Lung (tissue), 16 donors: ENCODE measurements around the gene MYH3. TPM values are rescaled to one million over a fixed set of nuclear protein-coding genes. Genes with fewer than 3 reads are reported as not detected.

Experiments used
- ATAC-seq: fragments of 200-7000 bp; cut with Tn5 transposase; one replicate; pipeline ENCODE4 v1.9.1; 2020; ENCODE audit warnings: moderate number of reproducible peaks; ENCODE audit not compliant: insufficient read depth, low FRiP score
- DNase-seq, 3 donors: peaks; one replicate each; pipeline ENCODE4 v3.0.0-alpha.2; 2013 to 2017
- H3K27ac ChIP-seq, 2 donors: one replicate each; pipeline ENCODE4 v1.5.1; 2013; ENCODE audit warnings: mild to moderate bottlenecking in 2 of 2, moderate library complexity in 2 of 2, control low read depth in 1 of 2, inconsistent platforms in 1 of 2, low read depth in 1 of 2, low read length in 1 of 2
- H3K27me3 ChIP-seq, 3 donors: one replicate each; pipeline ENCODE4 v1.5.1; 2013; ENCODE audit warnings: low read length in 2 of 3; ENCODE audit not compliant: control insufficient read depth in 3 of 3, insufficient read depth in 3 of 3
- H3K36me3 ChIP-seq, 4 donors: one replicate each; pipeline ENCODE4 v1.5.1; 2013; ENCODE audit warnings: low read length in 4 of 4, mild to moderate bottlenecking in 1 of 4, moderate library complexity in 1 of 4; ENCODE audit not compliant: control insufficient read depth in 4 of 4, insufficient read depth in 4 of 4
- H3K4me1 ChIP-seq, 5 donors: one replicate each; pipeline ENCODE4 v1.5.1; 2013; ENCODE audit warnings: low read length in 5 of 5, mild to moderate bottlenecking in 2 of 5, moderate library complexity in 1 of 5; ENCODE audit not compliant: control insufficient read depth in 5 of 5, insufficient read depth in 5 of 5
- H3K4me3 ChIP-seq: one replicate; pipeline ENCODE4 v1.5.1; 2013; ENCODE audit warnings: mild to moderate bottlenecking, control low read depth, moderate library complexity
- H3K9ac ChIP-seq, 2 donors: one replicate each; pipeline ENCODE4 v1.5.1; 2013; ENCODE audit warnings: low read length in 2 of 2, control low read depth in 1 of 2; ENCODE audit not compliant: insufficient read depth in 1 of 2
- H3K9me3 ChIP-seq, 4 donors: one replicate each; pipeline ENCODE4 v1.5.1; 2013; ENCODE audit warnings: low read length in 3 of 4, mild to moderate bottlenecking in 1 of 4, moderate library complexity in 1 of 4; ENCODE audit not compliant: control insufficient read depth in 4 of 4, insufficient read depth in 3 of 4
- CTCF ChIP-seq: IDR thresholded peaks from 2 replicates; pipeline ENCODE4 v1.5.1; 2012; ENCODE audit warnings: mild to moderate bottlenecking; ENCODE audit errors: control extremely low read depth, extremely low read depth
- WGBS, 2 donors: extraction: QIAGEN DNeasy Blood & Tissue Kit; methylation state at CpG; one replicate each; pipeline ENCODE4 v1.1.7; 2013; 5-methylcytosine and 5-hydroxymethylcytosine counted together
- long read RNA-seq, 5 donors: transcript quantifications; one replicate each; lab custom pipeline, GENCODE V29; 2026
- polyA plus RNA-seq, 2 donors: library from polyadenylated mRNA; stranded (reverse); fragments of 200-250 nt; gene quantifications; one replicate each; pipeline ENCODE4 v1.2.1, GENCODE V29; 2013
- total RNA-seq, 2 donors: library from RNA; depleted of rRNA in 1 of 2; stranded (reverse); fragments of >200 nt in 1 of 2; gene quantifications; one replicate each; pipeline ENCODE4 v1.2.1, GENCODE V29; 2014 to 2021
- donor health status: control.
- donor health status: control.
- donor health status: Bipolar disorder and iron deficiency.
- donor health status: healthy.
- donor health status: DM: yes; HTN: yes; CAD: no.

Gene MYH3
- 1 to 10 TPM; 1.0 to 1.7 TPM for total RNA-seq
- 1 to 10 TPM; 1.7 to 2.8 TPM for polyA plus RNA-seq
- long read RNA-seq, donor 1 = 0 reads
- long read RNA-seq, donor 2, partial matches to known transcripts = 0 of 1 reads
- long read RNA-seq, donor 2, other reads (novel, unspliced or antisense) = 0 of 1 reads
- long read RNA-seq, donor 3 = 0 reads
- long read RNA-seq, donor 4, partial matches to known transcripts = 0 of 2 reads
- long read RNA-seq, donor 4, other reads (novel, unspliced or antisense) = 0 of 2 reads
- long read RNA-seq, donor 5, partial matches to known transcripts = 0 of 4 reads
- long read RNA-seq, donor 5, other reads (novel, unspliced or antisense) = 0 of 4 reads

GRCh38 chr17:10657148-10657547 lies at the start of gene MYH3:
TSS of gene MYH3 (minus strand) at chr17:10657309. CDS start at chr17:10655064, 2,245 bp downstream.
- Histone ChIP-seq H3K36me3 (peaks cover 0 to 3% (median 0%) of the 10 kb centered on the region in 4 donors), H3K4me1 (no peaks in the 10 kb centered on the region), H3K9me3 (no peaks in the 10 kb centered on the region), H3K27me3 (no peaks in the 10 kb centered on the region), H3K27ac (no peak within 1 kb of the TSS), H3K9ac (no peak within 1 kb of the TSS), H3K4me3 (no peak within 1 kb of the TSS)
- WGBS, 2 donors = 88% methylated on average over 15 of the region's 15 CpGs
- no peak for DNase-seq
- no peak for TF ChIP-seq CTCF
- ATAC-seq = no peak

GRCh38 chr17:10705727-10706126 lies 48.6 kb upstream of the MYH3 start:
- TF ChIP-seq CTCF = no peak
- DNase-seq (no peak), ATAC-seq (no peak)
- Histone ChIP-seq H3K27ac (no peak overlapping the region), H3K36me3 (peaks cover 17 to 41% (median 26%) of the 10 kb centered on the region in 4 donors), H3K9me3 (no peaks in the 10 kb centered on the region), H3K4me3 (no peak overlapping the region), H3K9ac (no peak overlapping the region), H3K27me3 (no peaks in the 10 kb centered on the region), H3K4me1 (peaks cover 0 to 2% (median 0%) of the 10 kb centered on the region in 5 donors)
- WGBS, 2 donors = 91 to 92% methylated on average over 5 of the region's 5 CpGs

- no peaks in the 10 kb centered on the region for H3K9me3 ChIP-seq
- DNase-seq = peak in 1 of 3 donors; percentile 7
- no peak overlapping the region for H3K9ac ChIP-seq
- WGBS, 2 donors = 31 to 62% methylated on average over 2 of the region's 2 CpGs
- H3K4me3 ChIP-seq = no peak overlapping the region
- peaks cover 0 to 6% (median 2%) of the 10 kb centered on the region in 5 donors for H3K4me1 ChIP-seq
- TF ChIP-seq CTCF = no peak
- H3K27ac ChIP-seq = no peak overlapping the region
- peaks cover 8 to 21% (median 12%) of the 10 kb centered on the region in 4 donors for H3K36me3 ChIP-seq
- no peak for ATAC-seq
- H3K27me3 ChIP-seq = no peaks in the 10 kb centered on the region
Measured at GRCh38 chr17:10702574-10702973, 45.5 kb upstream of the MYH3 start.
